GM18873 (cell line): ENCODE results near the gene CD59.
"Not testable (repeated sequence)": the region's sequence is repeated elsewhere in the genome, so short reads cannot be mapped to it uniquely, and the experiment has no call there.

Experiments used
- ATAC-seq: cut with Tn5 transposase; IDR thresholded peaks from one replicate; pipeline ENCODE4 v1.9.1; 2021; ENCODE audit warnings: mild to moderate bottlenecking, moderate library complexity, moderate number of reproducible peaks; ENCODE audit not compliant: unreplicated experiment, low FRiP score

Gene CD59

DNA sequence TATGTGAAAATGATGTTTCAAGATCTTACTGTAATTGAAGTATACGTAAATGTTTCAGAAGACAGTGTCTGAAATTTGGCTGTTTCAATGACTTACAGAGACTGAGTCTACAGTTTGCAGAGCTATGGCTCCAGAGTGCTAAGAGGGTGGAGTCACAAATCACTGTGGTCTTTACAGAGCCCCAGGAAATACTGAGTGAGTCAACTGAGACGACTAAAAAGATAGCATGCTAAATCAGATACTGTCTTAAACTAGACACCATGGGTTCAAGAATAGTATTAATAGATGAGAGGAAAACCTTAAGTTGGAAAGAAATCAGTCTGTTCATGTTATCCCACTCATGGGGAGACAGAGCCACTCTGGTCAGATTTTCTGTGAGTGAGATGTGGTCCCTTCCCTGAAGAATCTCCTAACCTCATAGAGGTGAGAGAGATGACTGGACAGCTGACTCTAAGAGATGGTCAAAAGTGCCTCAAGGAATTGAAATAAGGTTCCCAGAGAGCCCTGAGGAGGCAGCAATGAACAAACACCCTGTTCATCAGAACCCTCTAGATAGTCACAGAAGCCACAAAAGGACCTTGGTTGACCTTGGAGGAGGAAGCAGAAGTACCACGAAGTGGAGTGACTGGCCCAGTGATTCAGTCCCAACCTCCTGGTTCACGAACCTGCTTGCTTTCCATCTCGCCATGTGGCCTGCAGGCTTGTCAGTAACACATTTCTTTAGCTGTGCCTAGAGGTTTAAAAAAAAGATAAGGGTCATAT is 65.8 kb downstream of the CD59 start:
- no peak for ATAC-seq

DNA sequence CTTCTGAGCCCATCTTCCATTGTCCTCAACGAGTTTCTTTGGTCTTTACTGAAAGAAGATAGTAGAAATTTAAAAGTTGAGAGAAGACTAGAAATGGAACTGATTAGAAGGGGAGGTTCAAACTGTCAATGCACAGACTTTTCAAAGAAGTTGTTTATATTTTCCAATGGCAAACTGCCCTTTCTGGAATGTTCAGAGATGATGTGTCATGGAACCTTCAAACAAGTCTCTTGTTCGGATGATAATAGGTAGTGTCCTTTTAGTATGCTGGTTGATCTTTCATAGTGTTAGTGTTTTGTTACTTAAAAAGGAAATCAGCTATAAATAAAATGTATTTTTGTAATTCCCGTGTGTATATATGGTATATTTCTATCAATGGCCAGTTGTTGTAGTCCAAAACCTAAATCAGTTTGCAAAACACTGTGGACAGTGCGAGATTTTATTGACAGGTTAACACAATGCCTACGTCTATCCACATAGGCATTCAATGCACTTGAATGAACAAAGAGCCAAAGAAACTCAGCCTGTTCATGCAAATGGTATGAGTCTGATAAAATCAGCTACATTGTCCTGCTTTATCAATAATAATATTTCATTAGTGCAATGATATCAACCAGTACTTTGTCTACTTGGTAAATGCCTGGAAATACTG is 66.5 kb downstream of the CD59 start:
- no peak for ATAC-seq

DNA sequence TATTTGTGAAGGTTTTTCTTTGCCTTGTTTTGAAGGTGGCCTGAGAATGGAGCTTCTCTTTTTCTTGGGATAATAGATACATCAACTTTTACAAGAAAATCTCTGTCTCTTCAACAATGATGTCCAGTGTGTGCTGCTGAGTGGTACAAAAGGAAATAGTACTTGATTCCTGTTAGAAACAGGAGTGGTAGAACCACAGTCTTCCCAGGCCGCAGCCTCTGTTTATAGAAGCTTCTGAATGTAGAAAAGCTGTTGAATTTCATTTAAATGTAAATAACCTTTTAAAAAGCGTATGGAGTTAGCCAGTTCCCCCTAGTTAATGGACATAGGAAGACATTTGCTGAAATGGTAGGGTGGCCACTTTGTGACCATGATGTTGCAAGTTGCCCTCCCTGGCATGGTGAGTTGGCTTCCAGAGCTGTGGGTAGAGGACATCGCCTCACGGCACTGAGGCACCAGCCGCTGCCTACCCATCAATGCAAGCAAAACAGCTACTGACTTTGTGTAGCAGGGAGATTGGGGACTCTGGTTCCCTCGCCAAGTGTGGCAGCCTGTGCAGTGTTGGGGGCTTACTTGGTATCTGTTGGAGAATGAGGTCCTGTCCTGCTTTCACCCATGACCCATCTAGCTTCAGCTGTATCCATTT is 67.1 kb downstream of the CD59 start:
- ATAC-seq: no peak

DNA sequence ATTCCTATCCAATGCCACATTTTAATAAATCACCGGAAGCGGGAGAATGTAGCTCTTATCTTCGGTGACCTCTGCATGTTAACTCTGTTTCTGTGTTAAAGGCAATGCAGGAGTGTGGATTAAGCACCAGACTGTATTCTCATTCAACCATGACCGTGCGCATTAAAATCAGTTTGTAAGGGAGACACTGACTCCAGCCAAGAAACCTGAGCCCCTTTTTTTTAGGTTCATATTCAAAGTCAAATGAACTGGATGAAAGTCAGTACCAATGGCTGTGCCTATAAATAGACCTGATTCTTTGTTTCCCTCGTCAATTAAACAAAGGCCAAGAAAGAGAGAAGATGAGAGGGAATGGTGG is 67.8 kb downstream of the CD59 start:
- ATAC-seq: no peak

DNA sequence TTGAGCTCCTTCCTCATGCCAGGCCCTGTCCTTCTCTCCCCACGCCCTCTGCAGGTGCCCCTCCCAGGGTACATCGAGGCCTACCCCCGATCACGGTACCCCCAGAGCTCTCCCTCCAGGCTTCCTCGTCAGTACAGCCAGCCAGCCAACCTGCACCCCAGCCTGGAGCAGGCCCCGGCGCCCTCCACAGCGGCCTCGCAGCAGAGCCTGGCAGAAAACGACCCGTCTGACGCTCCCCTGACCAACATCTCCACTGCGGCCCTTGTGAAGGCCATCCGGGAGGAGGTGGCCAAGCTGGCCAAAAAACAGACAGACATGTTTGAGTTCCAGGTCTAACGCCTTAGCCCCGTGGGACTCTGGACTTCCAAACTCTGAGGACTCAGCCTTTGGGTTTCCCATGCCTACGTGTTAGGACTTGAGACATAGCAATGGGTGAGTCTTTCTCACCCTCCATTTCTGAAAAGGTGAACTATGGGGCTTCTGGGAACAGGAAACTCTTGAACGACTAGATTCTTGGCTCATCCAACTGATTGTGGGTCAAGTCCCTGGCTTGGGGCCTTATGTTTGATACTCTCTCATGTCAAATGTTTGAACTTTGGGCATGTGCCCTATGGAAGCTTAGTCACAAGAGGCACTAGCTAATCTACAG is 68.3 kb downstream of the CD59 start:
- ATAC-seq: no peak

DNA sequence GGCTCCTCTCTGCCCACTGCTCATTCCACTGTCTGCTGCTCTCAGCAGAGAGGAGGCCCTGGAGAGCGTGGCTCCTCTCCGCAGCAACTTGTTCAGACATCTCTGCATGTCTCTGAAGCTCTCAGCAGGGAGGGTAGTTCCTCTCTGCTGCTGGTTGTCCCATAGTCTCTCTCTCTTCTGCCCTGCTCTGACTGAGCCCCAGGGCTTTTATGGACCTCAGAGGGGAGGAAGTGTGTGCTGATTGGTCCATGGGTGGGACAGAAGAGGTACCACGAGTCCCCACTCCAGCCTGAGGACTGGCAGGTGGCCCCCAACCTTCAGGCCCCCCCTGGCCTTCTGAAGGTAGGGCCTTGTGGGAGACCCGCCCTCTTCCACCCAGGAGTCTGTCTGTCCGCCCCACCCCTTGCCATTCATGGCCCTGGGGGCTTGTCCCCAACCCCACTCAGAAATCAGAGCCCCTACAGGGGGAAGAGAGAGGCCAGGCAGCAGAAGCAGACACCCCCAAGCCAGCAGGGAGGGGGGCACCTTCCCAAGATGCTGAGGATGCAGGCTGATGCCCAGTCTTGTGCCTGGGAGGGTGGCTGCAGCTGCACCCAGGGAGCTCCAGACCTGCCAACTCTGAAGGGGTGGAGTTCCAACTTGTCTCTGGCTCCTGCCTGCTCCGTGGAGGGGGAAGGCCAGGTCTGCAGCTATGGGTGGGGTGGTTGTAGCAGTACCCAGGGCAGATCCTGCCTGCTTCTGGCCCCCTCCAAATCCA is 70.7 kb downstream of the CD59 start:
- no peak for ATAC-seq

DNA sequence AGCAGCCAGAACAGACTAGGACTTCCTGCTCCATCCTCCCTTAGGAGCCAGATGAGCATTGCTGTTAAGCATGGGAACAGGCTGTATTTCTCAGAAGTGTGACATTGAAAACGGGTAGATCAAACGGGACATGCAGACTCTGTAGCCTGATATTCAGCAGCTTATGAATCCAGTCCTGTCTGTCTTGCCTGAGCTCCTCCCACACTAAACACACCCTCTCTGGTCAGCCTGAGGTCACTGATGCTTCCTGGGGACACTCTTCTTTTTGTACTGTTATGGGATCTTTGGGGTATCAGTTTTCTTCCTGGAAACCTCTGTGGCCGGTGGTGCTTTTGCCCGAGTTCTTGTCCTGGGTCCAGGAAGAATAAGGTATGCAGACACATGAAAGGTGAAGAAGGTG is 71.4 kb downstream of the CD59 start:
- ATAC-seq: no peak

DNA sequence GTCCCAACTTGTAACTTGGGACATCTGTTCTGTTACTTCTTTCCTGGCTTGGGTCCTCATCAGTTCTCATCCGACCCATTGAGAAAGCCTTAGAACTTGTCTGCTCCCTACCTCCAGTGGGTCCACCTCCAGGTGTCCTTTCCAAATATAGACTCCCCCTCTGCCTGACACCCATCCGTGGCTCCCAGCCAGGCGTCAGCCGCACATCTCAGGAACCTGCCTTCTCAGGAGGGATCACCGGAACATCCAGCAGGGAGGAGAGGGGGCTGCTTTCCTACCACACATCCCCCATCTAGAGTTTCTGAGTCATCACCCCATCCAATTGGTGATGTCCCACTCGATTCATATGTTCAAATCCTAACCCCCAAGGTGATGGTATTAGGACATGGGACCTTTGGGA is 72.1 kb downstream of the CD59 start:
- no peak for ATAC-seq

DNA sequence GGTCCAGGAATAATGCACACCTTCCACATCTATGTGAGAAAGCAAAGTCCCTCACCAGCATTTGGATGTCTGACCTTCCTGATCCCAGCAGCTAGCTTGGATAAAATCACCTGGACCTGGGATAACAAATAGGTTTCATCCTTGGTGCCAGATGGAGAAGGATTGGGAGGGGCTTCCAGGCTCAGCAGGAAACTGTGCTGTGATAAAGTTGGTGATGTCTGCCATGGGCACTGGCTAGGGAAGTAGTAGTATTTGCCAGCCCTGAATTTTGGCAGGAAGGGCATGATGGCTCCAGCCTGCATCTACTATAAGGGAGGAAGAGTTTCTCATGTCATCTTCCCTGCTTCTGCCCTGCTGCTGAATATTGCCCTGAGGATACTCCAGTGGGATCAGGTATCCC is 73.1 kb downstream of the CD59 start:
- ATAC-seq: no peak

DNA sequence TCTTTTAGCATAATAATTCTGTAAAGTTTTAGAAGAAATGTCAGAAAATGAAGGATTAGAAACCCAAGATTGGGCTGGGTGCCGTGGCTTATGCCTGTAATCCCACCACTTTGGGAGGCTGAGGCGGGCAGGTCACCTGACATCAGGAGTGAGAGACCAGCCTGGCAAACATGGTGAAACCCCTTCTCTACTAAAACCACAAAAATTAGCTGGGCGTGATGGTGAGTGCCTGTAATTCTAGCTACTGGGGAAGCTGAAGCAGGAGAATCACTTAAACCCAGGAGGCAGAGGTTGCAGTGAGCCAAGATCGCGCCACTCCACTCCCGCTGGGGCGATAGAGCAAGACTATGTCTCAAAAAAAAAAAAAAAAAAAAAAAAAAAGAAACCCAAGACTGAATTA is 74.7 kb downstream of the CD59 start:
- not testable (repeated sequence) for ATAC-seq

DNA sequence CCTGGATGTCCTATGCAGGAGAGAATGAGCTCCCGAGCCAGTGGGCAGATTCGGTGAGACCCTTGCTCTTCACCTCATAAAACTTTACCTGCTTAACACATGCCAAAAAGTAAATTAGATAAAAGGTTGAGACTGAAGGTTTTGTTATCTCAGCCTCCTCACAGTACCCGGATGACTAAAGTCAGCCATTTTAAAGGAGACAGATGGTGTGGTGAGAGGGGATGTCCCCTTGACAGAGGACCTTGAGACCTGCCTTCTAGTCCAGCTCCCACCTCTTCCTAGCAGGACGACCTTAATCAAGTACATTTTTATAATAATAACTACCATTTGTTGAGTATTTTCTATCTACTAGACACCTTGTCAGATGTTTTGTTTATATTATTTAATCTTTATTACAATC is 75.3 kb downstream of the CD59 start:
- no peak for ATAC-seq

DNA sequence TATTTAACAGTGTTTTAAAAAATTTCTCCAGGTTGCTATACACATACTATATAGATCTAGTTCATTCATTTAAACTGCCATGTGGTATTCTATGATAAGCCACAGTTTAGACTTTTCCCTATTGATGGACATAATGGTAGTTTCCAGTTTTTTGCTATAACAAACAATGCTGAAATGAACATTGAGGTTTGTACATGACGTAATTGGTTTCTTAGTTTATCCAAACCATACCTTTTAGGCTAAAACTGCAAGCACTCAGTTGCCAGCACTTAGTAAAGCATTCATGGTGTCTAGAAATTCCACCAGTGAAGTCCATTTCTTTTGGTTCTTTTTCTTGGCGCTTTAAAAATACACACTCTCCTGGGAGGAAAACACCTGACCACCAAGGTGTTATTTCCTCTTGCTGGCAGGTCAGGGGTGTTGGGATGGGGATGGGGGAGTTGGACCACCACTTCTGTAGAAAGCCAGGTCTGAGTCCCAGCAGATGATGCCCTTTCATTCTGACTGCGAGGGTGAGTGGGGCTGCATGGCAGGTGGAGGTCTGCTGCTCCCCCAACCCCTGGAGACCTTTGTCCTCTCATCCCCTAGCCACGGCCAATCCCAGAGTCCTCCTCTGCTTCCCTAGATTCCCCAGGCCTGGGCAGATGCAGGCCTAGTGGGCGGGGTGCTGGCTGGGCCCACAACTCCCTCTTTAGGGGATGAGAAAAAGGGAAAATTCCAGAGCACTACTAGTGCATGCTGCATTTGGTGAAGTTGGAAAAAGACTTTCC is 76.7 kb downstream of the CD59 start:
- no peak for ATAC-seq

DNA sequence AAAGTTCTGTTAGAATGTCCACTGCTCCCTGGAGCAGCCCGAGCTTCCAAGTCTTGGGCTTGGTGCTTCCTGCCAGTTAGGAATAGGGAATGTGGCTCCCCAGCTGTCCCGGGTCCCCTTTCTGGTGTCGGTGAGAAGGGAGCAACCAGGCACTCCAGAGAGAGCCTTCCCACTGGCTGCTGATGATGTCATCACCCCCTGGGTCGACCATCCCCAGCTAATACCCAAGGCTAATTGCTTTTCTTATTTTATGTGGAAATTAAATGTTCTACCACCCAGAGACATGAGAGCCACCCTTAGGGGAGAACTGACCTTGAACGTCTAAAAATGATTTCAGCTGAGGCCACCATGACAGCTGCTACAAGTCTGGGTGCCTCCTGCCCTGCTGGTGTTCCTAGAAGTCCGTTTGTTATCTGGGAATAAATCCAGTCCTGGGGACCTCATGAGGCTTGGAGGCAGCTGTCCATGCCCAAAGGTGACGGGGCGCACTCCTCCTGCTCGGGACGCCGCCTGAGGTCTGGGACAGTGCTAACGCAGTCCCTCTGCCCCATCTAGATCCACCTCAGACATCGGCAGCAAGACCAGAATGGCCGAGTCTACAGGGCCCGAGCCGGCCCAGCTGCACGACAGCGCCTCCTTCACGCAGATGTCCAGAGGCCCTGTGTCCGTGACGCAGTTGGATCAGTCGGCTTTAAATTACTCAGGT is 77.9 kb downstream of the CD59 start:
- no peak for ATAC-seq

DNA sequence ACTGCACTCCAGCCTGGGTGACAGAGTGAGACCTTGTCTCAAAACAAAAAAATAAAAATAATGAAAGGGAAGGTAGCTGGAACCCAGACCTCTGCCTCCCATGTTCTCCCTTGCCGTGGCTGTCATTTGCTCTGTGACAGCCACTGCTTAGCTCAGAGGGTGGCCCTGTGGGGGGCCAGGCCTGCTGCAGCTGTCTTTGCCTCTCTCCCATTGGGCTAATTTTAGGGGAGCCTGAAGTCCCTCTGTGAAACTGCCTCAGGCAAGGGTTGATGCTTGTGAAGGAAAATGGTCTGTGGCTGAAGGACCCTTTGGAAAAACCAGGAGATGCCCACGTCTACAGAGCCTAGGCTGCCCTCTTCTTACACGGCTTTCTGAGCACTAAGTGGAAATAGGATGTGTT is 78.5 kb downstream of the CD59 start:
- no peak for ATAC-seq

DNA sequence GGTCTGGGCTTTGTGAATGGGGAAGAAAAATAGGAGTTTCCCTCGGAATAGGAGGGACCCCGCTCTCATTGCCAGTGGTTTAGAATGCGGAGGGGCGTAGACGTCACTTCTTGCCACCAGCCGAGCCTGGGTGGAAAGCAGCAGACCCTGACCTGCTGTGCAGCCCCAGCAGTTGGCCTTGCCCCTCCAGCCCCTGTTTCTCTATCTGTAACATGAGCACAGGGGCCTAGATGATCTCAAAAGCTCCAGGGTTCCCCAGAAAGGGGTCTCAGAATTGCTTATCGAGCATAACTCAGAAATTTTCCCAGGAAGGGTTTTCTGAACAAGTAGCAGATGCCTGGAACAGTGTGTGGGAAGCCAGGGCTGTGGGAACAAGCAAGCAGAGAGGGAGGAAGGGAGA is 79.5 kb downstream of the CD59 start:
- no peak for ATAC-seq

DNA sequence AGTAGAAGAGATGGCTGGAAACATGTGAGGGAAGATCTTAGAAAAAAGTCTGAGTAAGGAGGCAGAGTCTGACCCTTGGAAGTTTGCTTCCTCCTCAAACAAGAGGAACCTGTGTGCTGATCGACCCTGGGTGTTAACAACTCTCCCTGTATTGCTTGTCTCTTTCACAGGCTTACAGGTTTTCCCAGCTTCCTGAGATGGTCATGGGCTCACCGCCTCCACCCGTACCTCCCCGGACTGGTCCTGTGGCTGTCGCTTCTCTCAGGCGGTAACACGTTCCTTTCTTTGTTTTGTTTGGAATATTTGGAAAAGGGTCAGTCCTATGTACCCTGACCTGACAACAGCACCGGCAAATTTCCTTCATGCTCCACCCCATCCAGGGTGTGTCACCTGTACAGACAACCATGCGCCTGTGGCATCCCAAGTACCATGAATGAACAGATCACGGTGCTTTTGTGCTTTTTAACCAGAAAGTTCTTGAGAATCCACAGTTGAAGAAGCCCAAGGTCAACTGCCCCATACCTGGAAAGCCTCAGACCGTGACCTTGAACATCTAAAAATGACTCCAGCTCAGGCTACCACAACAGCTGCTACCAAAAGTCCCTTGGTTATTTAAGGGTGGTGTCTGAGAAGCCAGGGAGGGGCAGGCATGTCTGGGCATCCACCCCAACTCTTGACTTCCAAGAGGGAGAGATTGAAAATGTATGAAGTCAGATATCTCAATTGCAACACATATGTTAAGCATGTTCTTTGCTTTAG is 80.2 kb downstream of the CD59 start:
- no peak for ATAC-seq

DNA sequence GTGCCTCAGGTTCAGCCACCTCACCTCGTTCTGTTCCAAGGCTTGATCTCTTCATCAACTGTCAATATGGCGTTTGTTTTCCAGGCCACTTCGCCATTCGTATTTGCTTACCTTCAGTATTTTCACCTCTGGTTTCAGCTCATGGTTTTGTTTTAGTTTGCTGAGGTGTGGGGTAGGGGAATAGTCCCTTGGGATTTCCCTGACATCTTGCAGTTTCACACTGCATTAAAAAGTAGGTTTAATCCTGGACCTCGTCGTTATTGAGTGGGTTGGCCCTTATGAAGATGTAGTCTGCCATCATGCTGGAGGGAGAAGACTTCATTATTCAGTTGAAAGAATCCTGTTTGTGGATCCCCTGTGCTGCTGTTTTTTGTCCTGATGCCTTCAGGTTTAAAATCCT is 81.6 kb downstream of the CD59 start:
- no peak for ATAC-seq
